ENCODE results near the gene ZNF831.

GRCh38 chr20:59204165-59204894, 40.7 kb downstream of the ZNF831 start:
- TF ChIP-seq POLR2AphosphoS5 (IDR thresholded peaks at IDR 0.05) (no peak), CTCF (IDR thresholded peaks at IDR 0.05) (no peak), POLR2A (IDR thresholded peaks at IDR 0.05) (no peak), EP300 (IDR thresholded peaks at IDR 0.05) (no peak)
